Fibroblast of skin of abdomen (primary cell): ENCODE results near the gene ABCC1.
A peak's percentile ranks its signal among the peaks of the same experiment; 100 is the strongest.
"Not testable (repeated sequence)": the region's sequence is repeated elsewhere in the genome, so short reads cannot be mapped to it uniquely, and the experiment has no call there.

Experiments
- DNase-seq: peaks from one replicate; pipeline ENCODE4 v3.0.0-alpha.2; 2013

ABCC1 gene

DNA sequence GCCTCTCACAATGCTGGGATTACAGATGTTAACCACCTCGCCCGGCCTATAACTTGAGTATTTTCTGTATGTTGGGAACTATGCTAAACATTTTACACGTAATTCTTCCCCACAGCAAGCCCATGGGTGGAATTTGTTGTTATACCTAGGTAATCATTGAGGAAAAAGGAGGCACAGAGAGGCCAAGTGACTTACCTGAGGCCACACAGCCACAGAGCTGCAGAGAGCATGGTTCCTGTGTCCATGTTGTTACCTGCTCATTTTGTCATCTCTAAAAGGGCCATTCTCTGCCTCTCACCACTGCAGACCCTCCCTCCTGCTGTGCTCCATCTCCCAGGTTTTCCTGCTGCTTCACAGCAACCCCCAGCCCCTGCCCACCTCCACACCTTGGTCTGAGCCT lies 135.5 kb downstream of the ABCC1 start:
- DNase-seq: no peak

DNA sequence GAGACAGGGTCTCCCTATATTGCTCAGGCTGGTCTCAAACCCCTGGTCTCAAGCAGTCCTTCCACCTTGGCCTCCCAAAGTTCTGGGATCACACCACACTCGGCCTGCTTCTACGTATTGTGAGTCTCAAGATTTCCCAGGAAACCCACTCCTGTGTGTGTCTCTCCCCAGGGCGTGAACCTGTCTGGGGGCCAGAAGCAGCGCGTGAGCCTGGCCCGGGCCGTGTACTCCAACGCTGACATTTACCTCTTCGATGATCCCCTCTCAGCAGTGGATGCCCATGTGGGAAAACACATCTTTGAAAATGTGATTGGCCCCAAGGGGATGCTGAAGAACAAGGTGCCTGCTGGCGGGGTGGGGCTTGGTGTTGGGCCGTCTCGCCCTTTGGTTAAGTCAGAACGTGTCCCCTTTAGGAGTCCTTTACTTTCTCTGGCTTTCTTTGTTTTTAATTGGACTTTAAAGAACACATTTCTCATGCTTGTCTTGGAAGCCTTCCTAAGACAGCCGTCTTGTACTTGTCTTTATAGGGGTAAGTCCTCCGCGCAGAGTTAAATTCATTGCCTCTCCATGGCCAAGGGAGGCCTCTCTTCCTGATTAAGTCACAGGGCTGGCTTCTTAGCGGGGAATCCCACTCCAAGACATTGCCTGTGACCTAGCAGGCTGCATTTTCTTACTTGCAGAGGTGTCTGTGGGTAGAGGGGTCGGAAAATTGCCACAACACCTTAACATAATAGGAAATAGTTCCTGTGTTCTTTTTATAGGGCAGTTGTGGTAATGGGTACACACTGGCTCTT lies 137.4 kb downstream of the ABCC1 start:
- no peak for DNase-seq

DNA sequence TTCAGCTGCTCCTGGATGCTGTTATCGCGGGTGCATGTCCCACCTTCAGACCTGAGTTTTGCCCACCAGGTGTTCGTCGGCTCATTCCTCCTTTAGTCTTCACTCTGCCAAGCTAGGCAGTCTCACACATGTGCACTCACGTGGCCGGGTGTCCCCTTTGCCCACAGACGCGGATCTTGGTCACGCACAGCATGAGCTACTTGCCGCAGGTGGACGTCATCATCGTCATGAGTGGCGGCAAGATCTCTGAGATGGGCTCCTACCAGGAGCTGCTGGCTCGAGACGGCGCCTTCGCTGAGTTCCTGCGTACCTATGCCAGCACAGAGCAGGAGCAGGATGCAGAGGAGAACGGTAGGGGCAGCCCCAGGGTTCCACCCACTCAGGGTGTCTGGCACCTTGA lies 140.8 kb downstream of the ABCC1 start:
- no peak for DNase-seq

DNA sequence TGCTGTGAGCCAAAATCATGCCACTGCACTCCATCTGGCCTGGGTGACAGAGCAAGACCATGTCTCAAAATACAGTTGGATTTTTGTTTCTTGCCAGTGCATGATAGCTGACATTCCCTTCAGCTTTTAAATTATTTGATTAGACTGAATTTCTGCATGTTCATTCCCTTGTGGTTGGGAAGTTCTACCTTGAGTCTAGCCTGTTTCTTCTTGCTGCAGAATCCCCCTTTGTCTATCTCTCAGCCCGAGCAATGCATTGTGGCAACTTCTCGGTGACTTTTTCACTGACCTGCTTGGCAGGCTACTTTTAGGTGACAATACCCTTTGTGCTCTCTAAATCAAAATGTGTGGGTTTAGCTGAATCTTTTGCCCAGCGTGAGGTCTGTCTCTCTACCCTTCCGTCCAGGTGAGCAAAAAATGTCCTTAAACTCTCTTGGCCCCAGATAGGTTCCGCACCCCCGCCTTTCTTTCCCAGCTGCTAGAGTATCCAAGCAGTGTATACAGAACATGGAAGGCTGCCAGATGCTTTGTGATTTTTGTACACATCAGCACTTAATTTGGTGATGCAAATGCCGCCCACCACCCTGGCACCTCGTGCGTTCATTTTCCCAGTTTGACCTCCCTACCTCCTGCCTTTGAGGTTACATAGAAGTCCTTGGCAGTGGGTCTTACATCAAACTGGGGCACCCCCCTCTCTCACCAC lies 143.7 kb downstream of the ABCC1 start:
- DNase-seq: peak; percentile 37

DNA sequence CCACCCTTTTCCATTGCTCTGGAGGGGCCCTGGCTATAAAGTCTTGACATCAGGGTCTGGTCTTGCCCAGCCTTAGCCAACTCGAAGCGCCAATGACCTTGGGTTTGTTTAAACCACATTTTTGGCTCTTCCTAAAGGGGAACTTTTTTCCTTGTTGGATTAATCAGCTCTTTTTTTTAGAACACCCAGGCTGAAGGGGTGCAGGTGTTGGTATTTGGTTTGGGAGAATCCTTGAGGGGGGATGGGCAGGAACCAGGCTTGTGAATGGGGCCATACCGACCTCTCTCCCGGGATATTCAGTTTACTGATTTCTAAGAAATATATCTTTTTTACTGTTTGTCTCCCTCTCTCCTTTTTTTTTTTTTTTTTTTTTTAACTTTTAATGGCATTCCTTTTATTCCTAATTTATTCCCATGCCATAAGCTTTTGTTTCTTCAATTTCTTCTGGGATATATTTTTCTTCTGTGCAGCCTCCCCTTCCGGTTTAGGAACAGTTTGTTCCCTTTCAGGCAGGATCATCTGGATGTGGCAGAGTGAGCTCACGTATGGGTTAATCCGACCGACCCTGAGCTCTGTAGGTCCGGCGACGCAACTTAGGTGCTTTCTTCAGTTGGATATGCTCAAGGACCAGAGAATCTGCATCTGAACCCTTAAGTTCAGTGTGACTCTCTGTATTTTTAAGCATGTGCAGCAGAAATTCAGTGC lies 144.4 kb downstream of the ABCC1 start:
- no peak for DNase-seq

DNA sequence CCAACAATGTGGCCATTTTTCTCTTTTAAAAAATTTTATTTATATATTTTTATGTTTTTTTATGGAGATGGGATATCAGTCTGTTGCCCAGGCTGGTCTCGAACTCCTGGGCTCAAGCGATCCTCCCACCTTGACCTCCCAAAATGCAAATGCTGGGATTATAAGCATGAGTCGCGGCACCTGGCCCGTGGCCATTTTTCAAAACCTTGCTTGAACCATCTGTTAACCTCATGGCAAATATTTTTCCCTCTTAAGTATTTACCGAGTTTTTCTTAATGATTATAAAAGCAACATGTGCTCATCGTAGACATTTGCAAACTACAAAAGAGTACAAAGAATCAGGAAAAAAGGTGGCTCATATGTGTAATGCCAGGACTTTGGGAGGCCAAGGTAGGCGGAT lies 146.2 kb downstream of the ABCC1 start:
- peak; percentile 52 for DNase-seq

DNA sequence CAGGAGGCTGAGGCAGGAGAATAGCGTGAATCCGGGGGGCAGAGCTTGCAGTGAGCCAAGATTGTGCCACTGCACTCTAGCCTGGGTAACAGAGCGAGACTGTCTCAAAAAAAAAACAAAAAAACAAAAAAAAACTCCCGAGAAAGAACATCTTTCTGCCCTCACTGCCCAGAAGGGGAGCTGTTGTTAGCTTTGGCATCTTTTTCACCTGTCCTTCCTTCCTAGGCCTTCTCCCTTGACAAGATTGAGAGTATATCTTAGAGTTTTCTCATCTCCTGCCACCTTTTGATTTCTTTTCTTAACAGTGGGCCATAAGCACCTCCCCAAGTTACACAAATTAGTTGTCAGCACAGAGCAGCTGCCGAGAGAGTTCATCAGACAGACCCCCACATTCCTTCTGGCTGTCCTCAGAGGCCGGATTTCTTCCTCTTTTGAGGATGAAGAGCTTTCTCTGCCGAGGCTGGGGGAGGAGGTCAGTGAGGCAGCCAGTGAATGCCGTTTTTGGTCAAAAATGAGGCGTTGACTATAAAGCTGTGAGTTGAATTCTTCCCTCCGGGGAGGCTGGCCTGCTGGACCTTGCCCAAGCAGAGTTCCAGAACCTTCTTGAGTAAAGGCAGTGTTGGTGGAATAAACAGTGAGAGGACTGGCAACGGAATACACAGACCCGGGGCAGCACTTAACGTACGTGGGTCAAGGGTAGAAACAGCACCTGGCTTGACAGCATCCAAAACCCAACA lies 146.9 kb downstream of the ABCC1 start:
- peak; percentile 88 for DNase-seq

DNA sequence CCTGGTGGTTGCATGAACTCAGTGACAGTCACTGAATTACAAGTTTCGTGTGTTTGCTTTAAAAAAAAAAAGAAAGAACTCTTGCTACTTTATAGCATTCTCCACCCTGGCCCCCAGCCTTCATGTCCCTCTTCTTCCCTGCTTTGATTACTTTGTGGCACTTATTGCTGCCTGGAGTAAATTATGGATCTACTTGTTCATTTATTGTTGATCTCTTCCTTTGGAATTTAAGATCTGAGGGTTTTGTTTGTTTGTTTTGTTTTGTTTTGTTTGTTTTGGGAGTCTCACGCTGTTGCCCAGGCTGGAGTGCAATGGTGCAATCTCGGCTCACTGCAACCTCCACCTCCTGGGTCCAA lies 147.4 kb downstream of the ABCC1 start:
- DNase-seq: no peak

DNA sequence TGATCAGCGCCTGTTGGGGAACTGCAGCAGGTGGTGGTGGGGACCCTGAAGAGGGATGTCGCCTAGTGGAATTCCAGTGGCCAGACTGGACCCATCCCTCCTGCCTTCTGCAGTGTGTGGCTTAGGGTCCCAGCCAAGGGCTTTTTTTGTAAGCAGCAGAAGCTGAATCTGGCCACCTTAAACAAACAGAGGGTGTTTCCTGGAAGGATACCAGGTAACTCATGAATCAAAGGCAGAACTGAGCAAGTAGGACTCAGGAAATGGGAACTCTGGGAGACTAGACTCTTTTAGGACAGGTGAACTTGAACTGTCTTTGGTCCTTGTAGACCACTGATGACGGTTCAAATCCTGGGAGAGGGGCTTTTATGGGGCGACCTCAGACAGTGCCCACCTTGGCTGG lies 149.9 kb downstream of the ABCC1 start:
- DNase-seq: no peak

DNA sequence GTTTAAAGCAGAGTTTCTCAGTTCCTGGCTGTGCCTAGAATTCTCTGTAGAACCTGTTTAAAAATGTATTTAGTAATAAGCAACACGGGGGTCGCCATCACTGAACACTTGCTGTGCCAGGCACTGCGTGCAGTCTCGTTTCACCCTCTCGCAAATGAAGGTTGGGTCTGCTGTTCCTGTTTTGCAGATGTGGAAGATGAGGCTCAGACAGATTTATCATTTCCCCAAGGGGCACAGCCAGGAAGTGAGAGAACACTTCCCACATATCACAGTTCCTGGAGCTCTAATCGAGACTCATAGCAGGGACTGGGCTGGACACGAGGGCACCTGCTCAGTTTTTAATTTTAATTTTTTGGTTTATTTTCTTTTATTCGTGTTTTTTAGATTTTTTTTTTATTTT lies 151.2 kb downstream of the ABCC1 start:
- no peak for DNase-seq

DNA sequence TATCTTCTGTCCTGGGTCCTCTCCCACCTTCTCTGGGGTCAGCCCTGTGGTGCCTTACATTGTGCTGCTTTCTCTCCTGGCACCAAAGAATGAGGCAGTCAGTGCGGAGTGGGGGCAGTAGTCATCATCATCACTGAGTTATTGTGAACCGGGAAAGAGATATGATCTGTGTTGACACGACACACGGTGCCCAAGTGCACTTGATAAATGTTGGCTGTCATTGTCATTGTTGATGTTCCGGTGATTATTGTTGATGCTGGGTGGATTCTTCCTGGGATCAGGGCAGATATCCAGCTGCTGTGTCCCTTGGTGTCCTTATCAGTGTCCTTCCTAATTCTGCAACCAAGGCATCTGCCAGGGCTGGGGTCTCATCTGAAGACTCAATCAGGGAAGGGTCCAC lies 152.2 kb downstream of the ABCC1 start:
- no peak for DNase-seq

DNA sequence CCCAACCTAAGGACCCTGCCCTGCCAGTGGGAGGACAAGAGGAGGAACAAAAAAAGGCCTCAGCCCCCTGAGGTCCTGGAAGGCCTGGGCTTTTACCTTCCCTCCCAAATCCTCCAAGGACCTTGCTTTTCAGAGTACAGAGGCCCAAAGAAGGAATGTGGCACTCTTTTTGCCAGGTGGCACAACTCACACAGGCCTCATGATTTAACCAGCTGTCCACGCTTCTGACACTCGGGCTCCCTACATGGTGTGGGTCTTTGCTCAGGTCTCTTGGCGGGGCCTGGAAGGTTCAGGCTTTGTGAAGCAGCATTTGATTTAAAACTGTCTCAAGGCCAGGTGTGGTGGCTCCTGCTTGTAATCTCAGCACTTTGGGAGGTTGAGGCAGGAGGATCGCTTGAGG lies 153.3 kb downstream of the ABCC1 start:
- DNase-seq: no peak

DNA sequence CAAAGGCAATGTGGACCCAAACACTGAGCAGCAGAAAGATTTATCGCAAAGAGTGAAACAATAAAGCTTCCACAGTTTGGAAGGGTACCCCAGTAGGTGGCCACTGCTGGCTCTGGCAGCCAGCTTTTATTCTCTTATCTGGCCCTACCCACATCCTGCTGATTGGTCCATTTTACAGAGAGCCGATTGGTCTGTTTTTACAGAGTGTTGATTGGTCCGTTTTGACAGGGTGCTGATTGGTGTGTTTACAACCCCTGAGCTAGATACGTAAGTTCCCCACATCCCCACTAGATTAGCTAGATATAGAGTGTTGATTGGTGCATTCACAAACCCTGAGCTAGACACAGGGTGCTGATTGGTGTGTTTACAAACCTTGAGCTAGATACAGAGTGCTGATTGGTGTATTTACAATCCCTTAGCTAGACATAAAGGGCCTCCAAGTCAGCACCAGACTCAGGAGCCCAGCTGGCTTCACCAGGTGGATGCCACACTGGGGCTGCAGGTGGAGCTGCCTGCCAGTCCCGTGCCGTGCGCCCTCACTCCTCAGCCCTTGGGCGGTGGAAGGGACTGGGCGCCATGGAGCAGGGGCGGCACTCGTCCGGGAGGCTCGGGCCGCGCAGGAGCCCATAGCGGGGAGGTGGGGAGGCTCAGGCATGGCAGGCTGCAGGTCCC lies 154.9 kb downstream of the ABCC1 start:
- DNase-seq: not testable (repeated sequence)

DNA sequence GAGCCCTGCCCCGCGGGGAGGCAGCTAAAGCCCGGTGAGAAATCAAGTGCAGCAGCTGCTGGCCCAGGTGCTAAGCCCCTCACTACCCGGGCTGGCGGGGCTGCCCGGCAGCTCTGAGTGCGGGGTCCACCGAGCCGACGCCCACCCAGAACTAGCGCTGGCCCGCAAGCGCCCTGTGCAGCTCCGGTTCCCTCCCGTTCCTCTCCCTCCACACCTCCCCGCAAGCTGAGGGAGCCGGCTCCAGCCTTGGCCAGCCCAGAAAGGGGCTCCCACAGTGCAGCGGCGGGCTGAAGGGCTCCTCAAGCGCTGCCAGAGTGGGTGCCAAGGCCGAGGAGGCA lies 155.4 kb downstream of the ABCC1 start:
- not testable (repeated sequence) for DNase-seq

DNA sequence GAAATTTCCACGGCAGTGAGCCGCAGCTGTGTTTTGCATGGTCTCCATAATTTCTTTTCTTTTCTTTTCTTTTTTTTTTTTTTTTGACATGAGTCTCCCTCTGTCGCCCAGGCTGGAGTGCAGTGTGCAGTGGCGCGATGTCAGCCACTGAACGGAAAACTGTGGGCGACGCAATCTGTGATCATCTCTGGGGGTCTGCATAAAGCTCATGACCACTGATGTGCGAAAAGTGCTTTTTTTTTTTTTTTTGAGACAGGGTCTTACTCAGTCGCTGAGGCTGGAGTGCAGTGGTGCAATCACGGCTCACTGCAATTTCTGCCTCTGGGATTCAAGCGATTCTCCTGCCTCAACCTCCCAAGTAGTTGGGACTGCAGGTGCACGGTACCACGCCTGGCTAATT lies 156.2 kb downstream of the ABCC1 start:
- no peak for DNase-seq

DNA sequence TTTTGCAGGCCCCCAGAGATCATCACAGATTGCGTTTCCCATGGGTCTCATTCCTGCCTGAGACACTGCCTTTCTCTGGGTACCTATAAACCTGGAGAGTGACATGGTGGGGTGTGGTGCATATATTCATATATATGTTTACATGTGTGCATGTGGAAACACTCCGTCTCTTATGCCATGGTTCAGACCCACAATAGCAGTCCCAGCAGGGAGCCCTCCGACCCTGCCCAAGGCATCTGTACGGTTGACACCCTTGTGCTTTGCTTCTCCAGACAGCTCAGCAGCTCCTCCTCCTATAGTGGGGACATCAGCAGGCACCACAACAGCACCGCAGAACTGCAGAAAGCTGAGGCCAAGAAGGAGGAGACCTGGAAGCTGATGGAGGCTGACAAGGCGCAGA lies 157.1 kb downstream of the ABCC1 start:
- DNase-seq: no peak

DNA sequence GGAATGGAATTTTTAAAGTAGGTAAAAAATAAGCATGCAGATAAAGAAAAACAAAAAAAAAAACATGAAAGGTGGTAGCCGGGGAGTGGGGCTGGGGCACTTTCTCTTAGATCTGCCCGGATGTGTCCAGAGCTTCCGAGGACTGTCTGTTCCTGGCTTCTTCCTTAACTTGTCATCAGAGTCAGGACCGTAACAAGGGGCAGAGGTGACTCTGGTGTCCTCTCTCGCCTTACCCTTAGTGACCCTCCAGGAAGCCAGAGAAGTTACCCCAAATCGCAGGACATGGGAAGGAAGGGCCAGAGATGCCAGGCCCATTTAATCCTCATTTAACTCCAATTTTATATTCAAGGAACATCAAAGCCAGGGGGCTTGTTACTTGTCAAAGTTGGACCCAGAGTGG lies 158.4 kb downstream of the ABCC1 start:
- DNase-seq: no peak

DNA sequence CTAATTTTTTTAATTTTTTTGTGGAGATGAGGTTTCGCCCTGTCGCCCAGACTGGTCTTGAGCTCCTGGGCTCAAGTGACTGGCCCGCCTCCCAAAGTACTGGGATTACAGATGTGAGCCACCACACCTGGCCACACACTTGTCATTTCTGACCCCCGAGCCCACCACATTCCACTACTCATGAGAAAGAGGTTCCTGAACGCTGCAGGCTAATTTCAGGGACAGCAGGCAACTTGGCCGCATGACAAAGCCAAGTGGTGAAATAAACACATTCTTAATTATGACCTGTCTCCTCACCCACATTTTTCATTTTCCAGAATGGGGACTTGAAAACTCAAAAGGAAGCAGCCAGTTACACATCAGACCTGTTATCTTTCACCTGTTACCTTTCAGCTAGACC lies 159.3 kb downstream of the ABCC1 start:
- no peak for DNase-seq

DNA sequence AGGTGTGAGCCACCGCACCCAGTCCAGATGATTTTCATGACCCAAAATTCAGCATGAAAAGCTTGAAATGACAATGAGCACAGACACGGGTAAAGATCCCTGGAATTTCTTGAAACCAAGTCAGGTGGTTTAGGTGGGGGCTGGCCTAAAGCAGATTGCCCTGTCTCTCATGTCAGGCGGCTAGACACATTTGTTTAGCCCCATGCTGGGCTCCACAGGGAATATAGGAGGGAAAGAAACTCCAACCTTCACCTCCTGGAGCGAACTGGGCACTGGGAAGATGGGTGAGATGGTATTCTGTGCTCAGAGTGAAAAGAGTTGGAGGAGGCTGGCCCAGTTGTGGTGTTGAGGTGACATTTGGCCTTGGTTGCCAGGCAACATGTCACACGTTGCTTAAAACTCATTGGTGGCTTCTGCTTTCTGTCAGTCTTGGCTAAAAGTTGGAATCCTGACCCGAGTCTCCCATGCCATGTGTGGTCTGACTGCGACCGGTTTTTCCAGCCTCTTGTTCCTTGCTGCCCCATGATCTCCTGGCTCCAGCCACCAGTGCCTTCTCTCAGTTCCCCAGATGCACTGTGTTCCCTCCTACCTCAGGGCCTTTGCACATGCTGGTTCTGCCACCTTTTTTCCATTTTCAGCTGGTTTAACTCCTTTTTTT lies 160.2 kb downstream of the ABCC1 start:
- DNase-seq: no peak

DNA sequence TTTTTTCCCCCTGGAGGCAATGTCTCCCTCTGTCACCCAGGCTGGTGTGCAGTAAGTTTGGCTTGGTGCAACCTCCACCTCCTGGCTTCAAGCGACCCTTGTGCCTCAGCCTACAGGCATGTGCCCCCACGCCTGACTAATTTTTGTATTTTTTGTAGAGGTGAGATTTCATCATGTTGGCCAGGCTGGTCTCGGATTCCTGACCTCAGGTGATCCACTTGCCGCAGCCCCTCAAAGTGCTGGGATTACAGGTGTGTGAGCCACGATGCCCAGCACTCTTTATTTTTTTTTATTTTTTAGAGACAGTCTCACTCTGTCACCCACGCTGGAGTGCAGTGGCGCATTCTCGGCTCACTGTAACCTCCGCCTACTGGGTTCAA lies 160.7 kb downstream of the ABCC1 start:
- DNase-seq: no peak

DNA sequence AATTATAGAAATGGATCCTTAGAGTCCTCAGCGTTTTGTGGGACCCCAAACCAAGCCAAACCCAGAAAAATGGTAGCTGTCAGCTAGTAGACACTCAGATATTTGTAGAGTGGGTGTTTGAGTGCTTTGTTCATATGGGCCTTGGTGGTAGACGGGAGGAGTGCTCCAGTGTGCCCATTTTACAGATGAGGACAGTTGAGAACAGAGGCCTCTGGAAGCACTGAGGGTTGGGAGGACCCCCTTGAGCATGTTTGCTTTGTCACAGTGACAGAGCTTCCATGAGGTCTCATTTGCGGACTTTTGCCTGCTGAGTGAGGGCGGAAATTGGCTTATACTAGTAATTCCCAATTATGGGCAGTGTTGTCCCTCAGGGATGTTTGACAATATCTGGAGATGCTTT lies 162.2 kb downstream of the ABCC1 start:
- no peak for DNase-seq

DNA sequence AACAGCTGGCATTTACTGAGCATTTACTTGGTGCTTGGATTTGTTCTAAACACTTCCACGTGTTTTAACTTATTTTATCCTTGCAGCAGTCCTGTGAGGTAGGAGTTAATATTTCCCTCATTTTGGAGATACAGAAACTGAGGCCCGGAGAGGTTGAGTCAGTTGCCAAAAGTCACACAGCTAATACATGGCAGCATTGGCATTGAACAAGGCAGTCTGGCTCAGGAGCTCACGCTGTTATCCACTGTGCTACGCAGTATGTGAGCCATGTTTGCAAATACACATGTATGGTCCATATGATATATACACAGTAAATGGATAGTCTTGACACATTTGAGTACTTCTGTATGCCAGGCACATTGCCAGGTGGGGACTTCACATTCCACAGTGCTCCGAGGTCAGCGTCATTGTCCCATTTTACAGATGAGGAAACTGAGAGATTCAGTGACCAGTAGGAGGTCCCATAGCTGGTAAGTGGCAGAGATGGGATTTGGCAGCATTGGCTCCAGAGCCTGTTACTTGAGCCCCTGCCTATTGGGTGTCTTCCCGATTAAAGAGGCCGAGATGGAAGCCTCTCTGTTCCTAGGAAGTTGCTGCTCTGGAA lies 163.1 kb downstream of the ABCC1 start:
- no peak for DNase-seq
